CD4-positive, alpha-beta T cell (primary cell): ENCODE measurements around the gene SPATA24. TPM values are rescaled to one million over a fixed set of nuclear protein-coding genes. Genes with fewer than 3 reads are reported as not detected.

Experiments used
- ATAC-seq: fragments of 200-7000 bp; cut with Tn5 transposase; one replicate; pipeline ENCODE4 v1.10.0; 2022; ENCODE audit warnings: mild to moderate bottlenecking; ENCODE audit not compliant: poor library complexity
- CTCF ChIA-PET: fragments of 350-600 bp; sonication (Branson Sonifier 250); formaldehyde crosslinking; loops from one replicate; lab custom pipeline; 2021; ENCODE audit warnings: antibody characterized with exemption, inconsistent platforms; lab: Charles Lee
- POLR2A ChIA-PET: fragments of 350-600 bp; sonication (Branson Sonifier 250); formaldehyde crosslinking; loops from one replicate; lab custom pipeline; 2021; ENCODE audit warnings: antibody characterized with exemption, inconsistent platforms; lab: Charles Lee
- DNase-seq, 14 experiments: peaks; one replicate each; pipeline ENCODE4 v3.0.0-alpha.2; 2013 to 2020; ENCODE audit warnings: mixed read lengths in 2 of 14
- H3K27ac ChIP-seq, 2 donors: one replicate each; pipeline versions ENCODE4 v1.5.1 to v1.7.0; 2013; ENCODE audit warnings: low read length in 2 of 2, low read depth in 1 of 2, mild to moderate bottlenecking in 1 of 2
- H3K27me3 ChIP-seq, 2 experiments: 1 replicate in 1 of 2; 2 replicates in 1 of 2; pipeline versions ENCODE4 v1.6.1 to v1.7.0; 2013; ENCODE audit warnings: low read length in 2 of 2, control low read depth in 1 of 2, mild to moderate bottlenecking in 1 of 2, moderate library complexity in 1 of 2; ENCODE audit not compliant: insufficient read depth in 2 of 2, control insufficient read depth in 1 of 2
- H3K36me3 ChIP-seq: one replicate; pipeline ENCODE4 v1.6.1; 2013; ENCODE audit warnings: low read length, control low read depth; ENCODE audit not compliant: insufficient read depth
- H3K4me1 ChIP-seq: one replicate; pipeline ENCODE4 v1.6.1; 2013; ENCODE audit warnings: low read length, control low read depth; ENCODE audit not compliant: insufficient read depth
- H3K4me3 ChIP-seq: one replicate; pipeline ENCODE4 v1.5.1; 2013; ENCODE audit warnings: mild to moderate bottlenecking, low read length, moderate library complexity
- H3K9me3 ChIP-seq, 2 experiments: 1 replicate in 1 of 2; 2 replicates in 1 of 2; pipeline versions ENCODE4 v1.6.1 to v1.7.0; 2013; ENCODE audit warnings: low read length in 2 of 2, mild to moderate bottlenecking in 2 of 2, control low read depth in 1 of 2, moderate library complexity in 1 of 2; ENCODE audit not compliant: control insufficient read depth in 1 of 2, insufficient read depth in 1 of 2
- H3K27ac Mint-ChIP-seq: one replicate; pipeline ENCODE4 v1.8.0; 2020; ENCODE audit warnings: mixed read lengths
- H3K27me3 Mint-ChIP-seq: one replicate; pipeline ENCODE4 v1.8.0; 2021; ENCODE audit warnings: mixed read lengths
- H3K36me3 Mint-ChIP-seq: one replicate; pipeline ENCODE4 v1.8.0; 2021; ENCODE audit warnings: low read depth, mixed read lengths
- H3K4me1 Mint-ChIP-seq: one replicate; pipeline ENCODE4 v1.8.0; 2021; ENCODE audit warnings: low read depth, mixed read lengths
- H3K4me3 Mint-ChIP-seq: one replicate; pipeline ENCODE4 v1.8.0; 2020; ENCODE audit warnings: mild to moderate bottlenecking, mixed read lengths
- H3K9me3 Mint-ChIP-seq: one replicate; pipeline ENCODE4 v1.8.0; 2020; ENCODE audit warnings: mixed read lengths
- intact Hi-C, 2 experiments: fragments of 100-400 bp; cut with DNase I in 1 of 2; cut with micrococcal nuclease in 1 of 2; formaldehyde crosslinking; loops; one replicate each; pipeline versions ENCODE4 v1.15.1 to v1.9.0; 2023 to 2025; cut with DNase I, micrococcal nuclease
- total RNA-seq, 174 experiments: library from RNA in 2 of 174; stranded (reverse) in 2 of 174; gene quantifications; one replicate each; pipeline ENCODE4 v1.2.3 and lab custom pipeline; 2021 to 2026
- TF ChIP-seq, protein P1 (sequence below): fragments of 200-600 bp; IDR thresholded peaks from one replicate; pipeline ENCODE4 v1.8.0; 2022; ENCODE audit warnings: antibody characterized with exemption, mild to moderate bottlenecking

Gene SPATA24
- total RNA-seq, 2 experiments from 2014 or later = 3.0 to 3.9 TPM

DNA sequence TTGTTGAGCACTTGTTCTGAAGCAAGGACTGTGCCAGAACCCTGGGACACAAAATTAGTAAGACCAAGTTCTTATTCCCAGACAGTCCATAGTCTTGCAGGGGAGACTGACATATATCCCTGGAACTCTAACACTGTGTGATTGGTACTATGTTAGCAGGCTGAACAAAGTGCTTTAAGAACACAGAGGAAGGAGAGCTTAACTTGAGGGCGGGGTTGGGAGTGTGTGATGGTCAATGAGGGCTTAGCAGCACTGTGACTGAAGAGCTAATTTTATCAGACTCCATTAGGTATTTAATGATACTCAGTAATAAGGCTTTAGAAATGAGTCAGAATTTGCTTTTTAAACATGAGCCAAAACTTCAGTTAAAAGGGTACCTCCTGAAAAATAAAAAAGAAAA is 14.9 kb upstream of the SPATA24 start:
- peaks cover 31% of the 10 kb centered on the region for H3K4me1 Mint-ChIP-seq
- DNase-seq (no peak), ATAC-seq (no peak)
- no peak overlapping the region for H3K27ac ChIP-seq
- peaks cover 19% of the 10 kb centered on the region for H3K4me1 ChIP-seq
- TF ChIP-seq, protein P1, sequence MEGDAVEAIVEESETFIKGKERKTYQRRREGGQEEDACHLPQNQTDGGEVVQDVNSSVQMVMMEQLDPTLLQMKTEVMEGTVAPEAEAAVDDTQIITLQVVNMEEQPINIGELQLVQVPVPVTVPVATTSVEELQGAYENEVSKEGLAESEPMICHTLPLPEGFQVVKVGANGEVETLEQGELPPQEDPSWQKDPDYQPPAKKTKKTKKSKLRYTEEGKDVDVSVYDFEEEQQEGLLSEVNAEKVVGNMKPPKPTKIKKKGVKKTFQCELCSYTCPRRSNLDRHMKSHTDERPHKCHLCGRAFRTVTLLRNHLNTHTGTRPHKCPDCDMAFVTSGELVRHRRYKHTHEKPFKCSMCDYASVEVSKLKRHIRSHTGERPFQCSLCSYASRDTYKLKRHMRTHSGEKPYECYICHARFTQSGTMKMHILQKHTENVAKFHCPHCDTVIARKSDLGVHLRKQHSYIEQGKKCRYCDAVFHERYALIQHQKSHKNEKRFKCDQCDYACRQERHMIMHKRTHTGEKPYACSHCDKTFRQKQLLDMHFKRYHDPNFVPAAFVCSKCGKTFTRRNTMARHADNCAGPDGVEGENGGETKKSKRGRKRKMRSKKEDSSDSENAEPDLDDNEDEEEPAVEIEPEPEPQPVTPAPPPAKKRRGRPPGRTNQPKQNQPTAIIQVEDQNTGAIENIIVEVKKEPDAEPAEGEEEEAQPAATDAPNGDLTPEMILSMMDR = no peak
- peaks cover 5% of the 10 kb centered on the region for H3K36me3 ChIP-seq
- H3K27me3 ChIP-seq = no peaks in the 10 kb centered on the region
- peaks cover 42% of the 10 kb centered on the region for H3K36me3 Mint-ChIP-seq
- POLR2A ChIA-PET = interaction anchor here (1.9 kb wide), 1 partner anchor 15 kb away, joined by 5 read pairs; the partner anchor contains the start of gene SPATA24
- no peak overlapping the region for H3K27ac Mint-ChIP-seq
- H3K9me3 Mint-ChIP-seq = no peaks in the 10 kb centered on the region
- no peak overlapping the region for H3K4me3 ChIP-seq
- H3K9me3 ChIP-seq = no peaks in the 10 kb centered on the region
- CTCF ChIA-PET = interaction anchor here (2.0 to 7.2 kb wide), 2 partner anchors 94 to 99 kb away, joined by 5 to 132 read pairs; no protein-coding TSS in a partner anchor
- H3K4me3 Mint-ChIP-seq = no peak overlapping the region
- intact Hi-C loops = no loop called here
- no peaks in the 10 kb centered on the region for H3K27me3 Mint-ChIP-seq

DNA sequence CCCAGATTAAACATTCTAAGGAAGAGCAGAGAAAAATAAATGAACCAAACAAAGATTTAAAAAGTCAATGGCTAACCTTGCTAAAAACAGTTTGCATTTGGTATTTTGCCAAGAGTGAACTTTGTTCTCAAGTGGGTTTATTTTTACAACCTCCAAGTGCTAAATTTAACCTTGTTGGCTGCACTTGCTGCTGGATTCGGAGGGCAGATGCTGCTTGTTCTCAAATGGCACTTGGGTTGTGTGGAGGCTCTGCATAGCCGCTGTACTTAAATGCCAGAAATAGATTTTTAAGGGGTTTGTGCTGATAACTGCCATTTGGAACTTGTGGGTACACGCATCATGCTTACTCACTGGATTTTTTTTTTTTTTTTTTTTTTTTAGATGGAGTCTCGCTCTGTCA is 13.3 kb upstream of the SPATA24 start:
- Mint-ChIP-seq H3K27ac (no peak overlapping the region), H3K9me3 (no peaks in the 10 kb centered on the region), H3K36me3 (peaks cover 37% of the 10 kb centered on the region), H3K4me1 (peaks cover 25% of the 10 kb centered on the region), H3K27me3 (no peaks in the 10 kb centered on the region), H3K4me3 (no peak overlapping the region)
- Histone ChIP-seq H3K4me1 (peaks cover 19% of the 10 kb centered on the region), H3K36me3 (peaks cover 5% of the 10 kb centered on the region), H3K27ac (no peak overlapping the region), H3K27me3 (no peaks in the 10 kb centered on the region), H3K9me3 (no peaks in the 10 kb centered on the region), H3K4me3 (no peak overlapping the region)
- no peak for DNase-seq
- TF ChIP-seq, protein P1 = no peak
- ChIA-PET POLR2A (no interaction called here), CTCF (interaction anchor here (1.0 kb wide), 1 partner anchor 103 kb away, joined by 3 read pairs; no protein-coding TSS in a partner anchor)
- no peak for ATAC-seq
- intact Hi-C loops = no loop called here

DNA sequence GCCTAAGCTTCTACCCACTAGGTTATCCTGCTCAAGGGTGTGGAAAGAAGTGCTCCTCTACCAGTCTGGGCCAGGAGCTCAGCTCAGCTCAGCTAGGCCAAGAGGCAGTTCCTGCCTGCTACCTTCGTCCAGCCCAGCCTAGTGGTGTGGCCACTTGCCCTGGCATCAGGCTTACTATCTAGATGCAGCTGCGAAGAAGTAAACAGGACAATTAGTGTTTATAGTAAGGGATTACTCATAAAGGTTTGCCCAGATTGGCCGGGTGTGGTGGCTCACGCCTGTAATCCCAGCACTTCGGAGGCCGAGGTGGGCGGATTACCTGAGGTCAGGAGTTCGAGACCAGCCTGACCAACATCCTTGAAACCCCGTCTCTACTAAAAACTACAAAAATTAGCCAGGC is 12.8 kb upstream of the SPATA24 start:
- Histone ChIP-seq H3K4me1 (peaks cover 19% of the 10 kb centered on the region), H3K4me3 (no peak overlapping the region), H3K27me3 (no peaks in the 10 kb centered on the region), H3K27ac (no peak overlapping the region), H3K9me3 (no peaks in the 10 kb centered on the region), H3K36me3 (peaks cover 5% of the 10 kb centered on the region)
- Mint-ChIP-seq H3K36me3 (peaks cover 35% of the 10 kb centered on the region), H3K4me1 (peaks cover 23% of the 10 kb centered on the region), H3K27ac (no peak overlapping the region), H3K4me3 (no peak overlapping the region), H3K9me3 (no peaks in the 10 kb centered on the region), H3K27me3 (no peaks in the 10 kb centered on the region)
- TF ChIP-seq, protein P1 = no peak
- POLR2A ChIA-PET = no interaction called here
- CTCF ChIA-PET = no interaction called here
- no peak for ATAC-seq
- DNase-seq = no peak
- intact Hi-C loops = no loop called here
